ENCODE results near the gene ATP9B.

The ATP9B gene

DNA sequence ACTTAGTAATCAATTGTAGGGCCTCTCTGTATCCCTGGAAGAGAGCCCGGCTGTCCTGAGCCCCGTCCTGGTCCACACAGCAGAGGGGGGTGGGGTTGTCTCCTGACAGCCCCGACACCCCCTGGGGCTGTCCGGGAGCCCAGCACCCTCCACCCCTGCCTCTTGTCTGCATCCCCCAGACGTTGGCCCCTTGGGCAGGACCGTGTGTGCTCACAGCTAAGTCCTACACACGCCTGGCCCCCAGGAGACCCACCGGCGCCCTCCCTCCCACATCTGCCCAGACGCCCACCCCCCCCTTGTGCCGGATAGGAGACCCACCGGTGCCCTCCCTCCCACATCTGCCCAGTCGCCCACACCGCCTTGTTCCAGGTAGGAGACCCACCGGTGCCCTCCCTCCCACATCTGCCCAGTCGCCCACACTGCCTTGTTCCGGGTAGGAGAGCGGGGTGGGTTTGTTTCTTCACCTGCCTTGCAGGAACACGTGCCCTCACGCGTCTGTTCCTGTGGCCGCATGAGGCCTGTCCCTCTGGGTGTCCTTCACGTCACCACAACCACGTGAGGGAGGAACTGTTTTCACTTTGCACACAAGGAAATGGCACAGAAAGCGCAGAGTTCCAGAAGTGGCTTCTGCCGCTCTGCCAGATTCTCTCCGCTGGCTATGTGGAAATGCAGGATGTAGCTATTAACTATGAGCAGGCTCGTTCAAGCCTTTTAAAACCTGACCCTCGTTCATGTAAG is 265.5 kb downstream of the ATP9B start:
- DNase-seq = no peak

DNA sequence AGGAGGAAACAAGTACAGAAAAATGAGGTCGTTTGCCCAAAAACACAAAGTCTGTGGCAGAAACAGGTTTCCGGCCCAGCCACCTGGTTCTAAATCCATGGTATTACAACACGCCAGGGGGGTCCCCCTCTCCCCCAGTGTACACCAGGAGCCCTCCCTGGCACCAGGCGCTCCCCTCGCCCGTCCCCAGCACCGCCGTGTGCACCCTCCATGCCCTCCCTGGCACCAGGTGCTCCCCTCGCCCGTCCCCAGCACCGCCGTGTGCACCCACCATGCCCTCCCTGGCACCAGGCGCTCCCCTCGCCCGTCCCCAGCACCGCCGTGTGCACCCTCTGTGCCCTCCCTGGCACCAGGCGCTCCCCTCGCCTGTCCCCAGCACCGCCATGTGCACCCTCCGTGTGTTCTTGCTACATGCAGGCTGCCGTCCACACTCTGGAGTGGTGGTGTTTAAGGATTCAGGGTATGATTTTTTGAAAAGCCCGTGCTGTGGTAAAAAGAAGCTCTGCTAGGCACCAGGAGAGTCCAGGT is 266.7 kb downstream of the ATP9B start:
- no peak for DNase-seq

DNA sequence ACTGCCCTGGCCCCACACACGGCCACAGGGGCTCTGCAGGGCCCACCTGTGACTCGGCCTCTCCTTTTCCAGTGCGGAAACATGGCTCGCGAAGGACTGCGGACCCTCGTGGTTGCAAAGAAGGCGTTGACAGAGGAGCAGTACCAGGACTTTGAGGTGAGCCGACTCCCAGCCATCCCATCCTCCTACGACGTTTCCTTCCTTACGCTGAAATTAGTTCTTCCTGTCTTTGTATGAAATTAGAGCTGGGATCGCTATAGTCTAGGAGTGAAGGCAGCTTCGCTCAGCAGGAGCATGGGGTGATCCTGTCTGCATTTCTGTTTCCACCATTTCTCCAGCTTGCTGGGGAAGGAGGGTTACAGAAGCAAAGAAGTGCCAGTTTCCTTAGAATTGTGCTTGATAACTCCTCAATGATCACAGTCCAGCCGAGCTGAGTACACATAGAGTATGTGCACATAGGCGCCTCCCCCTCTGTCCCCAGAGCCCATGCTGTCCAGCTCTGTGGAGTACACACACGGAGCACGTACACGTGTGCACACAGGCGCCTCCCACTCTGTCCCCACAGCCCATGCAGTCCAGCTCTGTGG is 267.5 kb downstream of the ATP9B start:
- no peak for DNase-seq

DNA sequence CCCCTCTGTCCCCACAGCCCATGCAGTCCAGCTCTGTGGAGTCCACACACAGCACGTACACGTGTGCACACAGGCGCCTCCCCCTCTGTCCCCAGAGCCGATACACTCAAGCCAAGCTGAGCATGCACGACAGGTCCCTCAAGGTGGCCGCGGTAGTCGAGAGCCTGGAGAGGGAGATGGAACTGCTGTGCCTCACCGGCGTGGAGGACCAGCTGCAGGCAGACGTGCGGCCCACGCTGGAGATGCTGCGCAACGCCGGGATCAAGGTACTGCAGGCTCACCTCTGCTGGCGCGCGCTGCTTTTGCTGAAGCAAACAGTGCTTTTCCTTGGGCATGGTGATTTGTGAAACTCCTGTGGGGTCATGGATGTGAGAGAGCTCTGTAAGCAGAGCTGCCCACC is 268.0 kb downstream of the ATP9B start:
- DNase-seq = no peak

DNA sequence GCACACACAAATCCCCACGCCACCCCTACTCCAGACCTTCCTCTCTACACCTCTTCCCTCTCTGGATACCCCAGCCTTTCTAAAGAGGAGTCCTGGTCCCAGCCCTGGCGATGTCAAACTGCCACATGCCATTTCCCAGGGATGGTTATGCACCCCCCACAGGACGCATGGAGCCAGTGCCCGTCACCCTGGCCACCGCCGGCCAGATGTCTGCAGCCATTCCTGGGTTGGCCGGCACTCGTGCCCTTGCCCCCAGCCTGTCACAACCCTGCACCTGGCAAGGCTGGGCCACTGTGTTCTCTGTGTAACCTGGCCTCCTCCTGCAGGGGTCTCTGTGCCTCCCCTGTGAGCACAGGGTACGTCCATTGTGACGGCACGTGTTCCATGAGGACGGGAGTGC is 268.4 kb downstream of the ATP9B start:
- no peak for DNase-seq

GRCh38 chr18:79339094-79339908 is 270.1 kb downstream of the ATP9B start:
- DNase-seq = no peak

- DNase-seq = no peak
Observed at GRCh38 chr18:79343567-79344207, 274.5 kb downstream of the ATP9B start.

GRCh38 chr18:79344208-79344581 is 275.0 kb downstream of the ATP9B start:
- no peak for DNase-seq

DNA sequence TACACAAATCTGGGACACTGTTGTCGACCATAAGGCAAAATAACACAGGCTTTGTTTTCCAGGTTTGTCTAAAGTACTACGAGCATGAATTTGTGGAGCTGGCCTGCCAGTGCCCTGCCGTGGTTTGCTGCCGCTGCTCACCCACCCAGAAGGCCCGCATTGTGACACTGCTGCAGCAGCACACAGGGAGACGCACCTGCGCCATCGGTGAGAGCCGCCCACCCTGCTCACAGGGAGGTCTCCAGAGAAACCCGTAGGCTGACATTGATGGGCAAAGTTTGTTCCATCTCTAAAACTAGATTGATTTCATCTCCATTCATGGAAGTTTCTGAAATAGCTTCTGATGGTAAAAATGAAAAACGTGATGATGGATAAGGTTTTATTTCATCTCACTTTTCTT is 276.2 kb downstream of the ATP9B start:
- no peak for DNase-seq

DNA sequence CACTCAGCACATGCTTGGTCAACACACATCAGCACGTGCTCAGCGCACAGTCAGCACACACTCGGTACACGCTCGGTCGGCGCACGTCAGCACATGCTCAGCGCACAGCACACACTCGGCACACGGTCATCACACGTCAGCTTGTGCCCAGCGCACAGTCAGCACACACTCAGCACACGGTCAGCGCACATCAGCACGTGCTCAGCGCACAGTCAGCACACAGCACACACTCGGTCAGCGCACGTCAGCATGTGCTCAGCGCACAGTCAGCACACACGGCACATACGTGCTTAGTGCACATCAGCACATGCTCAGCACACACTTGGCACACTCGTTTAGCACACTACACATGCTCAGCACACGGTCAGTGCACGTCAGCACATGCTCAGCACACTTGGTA is 276.8 kb downstream of the ATP9B start:
- no peak for DNase-seq

GRCh38 chr18:79348066-79348465 is 278.9 kb downstream of the ATP9B start:
- no peak for DNase-seq

- no peak for DNase-seq
Observed at GRCh38 chr18:79352432-79352831, 283.2 kb downstream of the ATP9B start.

- no peak for DNase-seq
Observed at GRCh38 chr18:79353267-79353666, 284.1 kb downstream of the ATP9B start.

GRCh38 chr18:79354350-79354749 is 285.2 kb downstream of the ATP9B start:
- DNase-seq = no peak

GRCh38 chr18:79355433-79356335 is 286.5 kb downstream of the ATP9B start:
- no peak for DNase-seq

DNA sequence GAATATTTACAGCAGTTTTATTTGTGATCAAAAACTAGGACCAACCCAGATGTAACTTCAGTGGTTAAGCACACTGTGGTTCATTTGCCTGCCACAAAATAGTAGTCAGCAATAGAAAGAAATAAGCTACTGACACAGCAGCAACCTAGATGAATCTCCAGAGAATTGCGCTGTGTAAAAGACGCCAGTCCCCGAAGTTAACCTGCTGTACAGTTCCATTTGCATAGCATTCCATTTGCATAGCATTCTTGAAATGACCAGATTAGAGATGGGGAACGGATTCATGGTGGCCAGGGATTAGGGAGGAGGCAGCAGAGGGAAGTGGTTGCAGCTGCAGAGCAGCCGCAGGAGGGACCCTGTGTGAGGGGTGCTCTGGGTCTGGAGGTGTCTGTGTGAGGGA is 287.2 kb downstream of the ATP9B start:
- DNase-seq = no peak

- DNase-seq = no peak
Observed at GRCh38 chr18:79360933-79361332, 291.7 kb downstream of the ATP9B start.

DNA sequence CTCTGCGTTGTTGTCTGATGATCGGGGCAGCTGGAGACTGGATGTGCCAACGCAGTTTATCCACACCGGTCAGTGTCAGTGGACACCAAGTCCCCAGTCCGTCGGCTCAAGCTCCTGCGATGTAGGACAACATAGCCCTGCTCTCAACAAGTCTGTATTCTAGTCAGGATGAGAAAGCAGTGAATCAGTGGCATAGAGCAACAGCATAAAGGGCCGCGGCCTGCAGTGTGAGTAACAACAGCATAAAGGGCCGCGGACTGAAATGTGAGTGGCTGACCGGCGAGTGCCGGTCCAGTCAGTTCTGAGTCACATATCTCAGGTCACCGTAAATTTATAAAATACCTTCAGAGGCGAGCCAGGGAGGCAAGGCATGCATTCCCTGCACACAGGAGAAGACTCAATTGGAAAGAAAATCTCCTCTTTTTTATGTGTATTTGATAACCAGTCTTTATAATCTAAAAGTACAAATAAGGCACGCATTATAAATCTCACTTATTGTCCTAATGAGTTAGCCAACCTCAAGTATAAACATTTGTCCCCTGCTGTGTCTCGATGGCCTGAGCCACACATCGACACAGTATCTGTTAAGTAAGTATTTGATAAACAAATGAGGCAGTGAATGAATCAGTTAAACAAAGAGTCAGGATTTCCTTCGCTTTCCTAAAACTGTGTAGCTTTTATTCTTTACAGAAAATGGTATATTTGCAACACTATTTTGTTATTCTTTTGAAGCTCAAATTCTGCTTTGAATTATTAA is 292.8 kb downstream of the ATP9B start:
- DNase-seq = no peak

GRCh38 chr18:79365701-79366100 is 296.5 kb downstream of the ATP9B start:
- DNase-seq = no peak

GRCh38 chr18:79366177-79367094 is 297.2 kb downstream of the ATP9B start:
- DNase-seq = no peak
